ENCODE data around the gene EMC9.
A peak's percentile ranks its signal among the peaks of the same experiment; 100 is the strongest.

The EMC9 gene

GRCh38 chr14:24147761-24148428 is 6.5 kb upstream of the EMC9 start:
- no peak for DNase-seq

- DNase-seq: peak; percentile 98
Observed at GRCh38 chr14:24146978-24147760, 5.8 kb upstream of the EMC9 start, which contains the start of gene RNF31. RNF31 (plus strand) TSS chr14:24147498; CDS start chr14:24147699, 201 bp downstream.

GRCh38 chr14:24146453-24146977 is 5.1 kb upstream of the EMC9 start, which contains the start of gene PSME2:
PSME2 (minus strand) TSS chr14:24146610; CDS start chr14:24146581, 29 bp downstream.
- peak; percentile 98 for DNase-seq

GRCh38 chr14:24145690-24146452 is 4.5 kb upstream of the EMC9 start:
- DNase-seq: no peak

- no peak for DNase-seq
Observed at GRCh38 chr14:24145219-24145618, 3.8 kb upstream of the EMC9 start.

- DNase-seq: no peak
Observed at GRCh38 chr14:24144451-24144850, 3.1 kb upstream of the EMC9 start.

GRCh38 chr14:24143511-24143910 is 2.1 kb upstream of the EMC9 start:
- peak; percentile 47 for DNase-seq

GRCh38 chr14:24139272-24139934 is 2.0 kb downstream of the EMC9 start:
- DNase-seq: no peak

GRCh38 chr14:24138396-24139271 is 2.8 kb downstream of the EMC9 start:
- DNase-seq: no peak

- no peak for DNase-seq
Observed at GRCh38 chr14:24137529-24138395, 3.6 kb downstream of the EMC9 start.

- DNase-seq: no peak
Observed at GRCh38 chr14:24136684-24137528, 4.5 kb downstream of the EMC9 start.

- peak; percentile 85 for DNase-seq
Observed at GRCh38 chr14:24135834-24136683, 5.3 kb downstream of the EMC9 start, which contains the start of gene PSME1. PSME1 (plus strand) TSS chr14:24136194; CDS start chr14:24136263, 69 bp downstream.

GRCh38 chr14:24135584-24135833 is 5.9 kb downstream of the EMC9 start:
- no peak for DNase-seq

- DNase-seq: no peak
Observed at GRCh38 chr14:24133735-24134134, 7.7 kb downstream of the EMC9 start.

GRCh38 chr14:24132976-24133375 is 8.4 kb downstream of the EMC9 start:
- no peak for DNase-seq

- DNase-seq: no peak
Observed at GRCh38 chr14:24132061-24132685, 9.2 kb downstream of the EMC9 start.

GRCh38 chr14:24131549-24131966 is 9.8 kb downstream of the EMC9 start:
- no peak for DNase-seq

Data from fibroblast of skin of abdomen (primary cell).